ENCODE data around the gene GFAP. TPM values are rescaled to one million over a fixed set of nuclear protein-coding genes. Genes with fewer than 3 reads are reported as not detected.

GFAP gene
- total RNA-seq: 0.16 TPM in 1 of 2 replicates, not detected in the other

GRCh38 chr17:44915321-44915726 is at the start of gene GFAP:
Gene GFAP (minus strand): TSS chr17:44915500. CDS start chr17:44915486, 14 bp downstream.

GRCh38 chr17:44947461-44948314 is 32.4 kb upstream of the GFAP start, which contains the start of gene KIF18B:
Gene KIF18B (minus strand): TSS chr17:44947773. CDS start chr17:44936344, 11,429 bp downstream.

GRCh38 chr17:44899074-44899782 is 16.1 kb downstream of the GFAP start, which contains the start of gene EFTUD2:
Gene EFTUD2 (minus strand): TSS chr17:44899445. CDS start chr17:44894521, 4,924 bp downstream.

Other genes with a start within 250 kb of the GFAP start
- gene CCDC43, start 225.7 kb downstream of the GFAP start, total RNA-seq: 29.1 and 39.0 TPM in 2 replicates
- gene DBF4B, start 206.8 kb downstream of the GFAP start, total RNA-seq: 4.5 and 5.8 TPM in 2 replicates
- gene ADAM11, start 156.5 kb downstream of the GFAP start, total RNA-seq: under 0.01 and 0.13 TPM in 2 replicates
- gene GJC1, start 85.2 kb downstream of the GFAP start, total RNA-seq: 8.1 and 12.6 TPM in 2 replicates
- not detected in 2 replicates for gene HIGD1B, start 67.6 kb downstream of the GFAP start, total RNA-seq
- 144 and 266 TPM in 2 replicates for gene EFTUD2, start 16.1 kb downstream of the GFAP start, total RNA-seq
- gene KIF18B, start 32.3 kb upstream of the GFAP start, total RNA-seq: 2.8 and 3.9 TPM in 2 replicates
- gene C1QL1, start 52.8 kb upstream of the GFAP start, total RNA-seq: 0.31 TPM in 1 of 2 replicates, not detected in the other
- gene DCAKD, start 136.1 kb upstream of the GFAP start, total RNA-seq: 17.2 and 30.6 TPM in 2 replicates
- 48.7 and 116 TPM in 2 replicates for gene NMT1, start 145.8 kb upstream of the GFAP start, total RNA-seq
- 10.2 and 31.5 TPM in 2 replicates for gene PLCD3, start 217.0 kb upstream of the GFAP start, total RNA-seq
- 2.6 and 3.9 TPM in 2 replicates for gene ACBD4, start 220.2 kb upstream of the GFAP start, total RNA-seq
- 5.8 and 8.6 TPM in 2 replicates for gene HEXIM1, start 233.0 kb upstream of the GFAP start, total RNA-seq
- gene HEXIM2, start 246.4 kb upstream of the GFAP start, total RNA-seq: 3.3 and 4.4 TPM in 2 replicates